Measurements from ENCODE around the gene SORCS2.

DNA sequence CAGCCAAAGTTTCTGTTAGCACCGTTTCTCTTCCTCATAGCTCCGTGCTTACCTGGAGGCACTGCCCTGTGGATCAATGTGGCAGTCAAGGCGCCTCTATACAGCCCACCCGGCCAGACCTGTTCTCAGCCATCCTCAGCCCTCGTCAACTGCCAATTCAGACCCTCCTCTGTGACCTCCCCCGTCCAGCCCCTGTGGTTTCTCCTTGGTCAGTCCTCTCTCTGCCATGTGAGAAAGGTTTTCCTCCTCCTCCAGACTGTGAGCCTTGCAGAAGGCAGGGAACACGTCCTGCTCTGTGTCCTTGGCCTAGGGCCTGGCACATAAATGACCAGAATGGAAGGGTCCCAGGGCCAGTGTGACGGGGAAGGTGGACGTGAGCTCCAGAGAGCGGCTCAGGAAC is 417.0 kb downstream of the SORCS2 start:
- TF ChIP-seq POLR2AphosphoS5 (IDR thresholded peaks at IDR 0.05; ENCODE audit: borderline replicate concordance, low read depth, low read length) = no peak
- no peak for TF ChIP-seq EZH2 (IDR thresholded peaks at IDR 0.05)
- no peak for TF ChIP-seq FOXP2 (optimal IDR thresholded peaks at IDR 0.05; ENCODE audit: control extremely low read depth, extremely low read length, insufficient read depth)

Measured in SK-N-MC (cell line).